Neural cell (in vitro differentiated cells): ENCODE results near the gene ACTN4. TPM values are rescaled to one million over a fixed set of nuclear protein-coding genes. Genes with fewer than 3 reads are reported as not detected.

ENCODE experiments used
- H2AFZ ChIP-seq: fragments of 200-600, 300-800 bp; sonication (generic), shearing (Covaris generic); 2 replicates; pipeline ENCODE4 v1.6.0; 2014; ENCODE audit warnings: low read depth, mild to moderate bottlenecking, antibody characterized with exemption, low read length, moderate library complexity
- H3F3A ChIP-seq: fragments of 200-600 bp; shearing (Covaris generic); 2 replicates; pipeline ENCODE4 v1.6.1; 2016; ENCODE audit warnings: mild to moderate bottlenecking, moderate library complexity, mixed read lengths, antibody characterized with exemption, low read length; ENCODE audit not compliant: insufficient read depth, poor library complexity, severe bottlenecking
- H3K27ac ChIP-seq: fragments of 200-600, 300-800 bp; sonication (generic), shearing (Covaris generic); 2 replicates; pipeline ENCODE4 v1.5.1; 2014; ENCODE audit warnings: mild to moderate bottlenecking, low read length, moderate library complexity
- H3K27me3 ChIP-seq: fragments of 300-800, 200-600 bp; sonication (generic), shearing (Covaris generic); 2 replicates; pipeline ENCODE4 v1.6.0; 2014; ENCODE audit warnings: mild to moderate bottlenecking, low read depth, low read length, moderate library complexity; ENCODE audit not compliant: insufficient read depth
- H3K36me3 ChIP-seq: fragments of 300-800, 200-600 bp; sonication (generic), shearing (Covaris generic); 2 replicates; pipeline ENCODE4 v1.5.1; 2014; ENCODE audit warnings: mild to moderate bottlenecking, antibody characterized with exemption, low read length, moderate library complexity; ENCODE audit not compliant: insufficient read depth
- H3K4me2 ChIP-seq: fragments of 300-800, 200-600 bp; sonication (generic), shearing (Covaris generic); 2 replicates; pipeline ENCODE4 v1.6.0; 2014; ENCODE audit warnings: mild to moderate bottlenecking, low read length
- H3K4me3 ChIP-seq: fragments of 300-800, 200-600 bp; sonication (generic), shearing (Covaris generic); 2 replicates; pipeline ENCODE4 v1.5.1; 2014; ENCODE audit warnings: mild to moderate bottlenecking, low read length, moderate library complexity
- H3K79me2 ChIP-seq: fragments of 200-600 bp; shearing (Covaris generic); replicated peaks from 2 replicates; pipeline ENCODE4 v1.6.0; 2014; ENCODE audit warnings: mild to moderate bottlenecking, low read length, moderate library complexity; ENCODE audit not compliant: insufficient read depth
- H3K9ac ChIP-seq: fragments of 300-800, 200-600 bp; sonication (generic), shearing (Covaris generic); 2 replicates; pipeline ENCODE4 v1.6.1; 2016; ENCODE audit warnings: mild to moderate bottlenecking, low read length, mixed read lengths
- H3K9me2 ChIP-seq: fragments of 200-600 bp; shearing (Covaris generic); 2 replicates; pipeline ENCODE4 v1.6.1; 2016; ENCODE audit warnings: mild to moderate bottlenecking, low read length, mixed read lengths; ENCODE audit not compliant: insufficient read depth
- H3K9me3 ChIP-seq: fragments of 200-600, 300-800 bp; sonication (generic), shearing (Covaris generic); 2 replicates; pipeline ENCODE4 v1.6.1; 2016; ENCODE audit warnings: mild to moderate bottlenecking, mixed run types, low read length, moderate library complexity, mixed read lengths
- H4K20me1 ChIP-seq: fragments of 200-600 bp; shearing (Covaris generic); 2 replicates; pipeline ENCODE4 v1.6.1; 2016; ENCODE audit warnings: mild to moderate bottlenecking, mixed run types; ENCODE audit not compliant: insufficient read depth
- EP300 ChIP-seq: fragments of 450-650 bp; conservative IDR thresholded peaks from 2 replicates; pipeline ENCODE4 v1.6.1; 2014; ENCODE audit warnings: antibody characterized with exemption, mild to moderate bottlenecking, moderate library complexity; ENCODE audit not compliant: poor library complexity, severe bottlenecking
- EZH2 ChIP-seq: fragments of 200-600, 300-800 bp; shearing (Covaris generic), sonication (generic); IDR thresholded peaks from 2 replicates; pipeline ENCODE4 v1.6.1; 2014; ENCODE audit warnings: antibody characterized with exemption, low read length, borderline replicate concordance, mild to moderate bottlenecking; ENCODE audit not compliant: insufficient read depth, poor library complexity, severe bottlenecking
- MXI1 ChIP-seq: fragments of 450-650 bp; conservative IDR thresholded peaks from 2 replicates; pipeline ENCODE4 v1.6.1; 2014; ENCODE audit warnings: antibody characterized with exemption, mild to moderate bottlenecking; ENCODE audit not compliant: poor library complexity, severe bottlenecking
- POLR2AphosphoS5 ChIP-seq: IDR thresholded peaks from 2 replicates; pipeline ENCODE4 v1.6.1; 2012
- RAD21 ChIP-seq: fragments of 450-650 bp; conservative IDR thresholded peaks from 2 replicates; pipeline ENCODE4 v1.6.1; 2014; ENCODE audit warnings: antibody characterized with exemption, mild to moderate bottlenecking, moderate library complexity
- SMC3 ChIP-seq: fragments of 450-650 bp; conservative IDR thresholded peaks from 2 replicates; pipeline ENCODE4 v1.6.1; 2014; ENCODE audit warnings: antibody characterized with exemption, mild to moderate bottlenecking, moderate library complexity; ENCODE audit not compliant: poor library complexity
- TAF1 ChIP-seq: IDR thresholded peaks from 2 replicates; pipeline ENCODE4 v1.6.1; 2012; ENCODE audit warnings: low read depth
- polyA plus RNA-seq: library from polyadenylated mRNA; depleted of rRNA; stranded (reverse); fragments of >200 nt; gene quantifications from 2 replicates; pipeline ENCODE4 v1.2.3, GENCODE V29; 2014
- TF ChIP-seq, protein P1 (sequence below): IDR thresholded peaks from 2 replicates; pipeline ENCODE4 v1.6.1; 2012; ENCODE audit warnings: borderline replicate concordance

Gene ACTN4
- polyA plus RNA-seq, 1 donor from 2014 or later = 54.0 TPM

DNA sequence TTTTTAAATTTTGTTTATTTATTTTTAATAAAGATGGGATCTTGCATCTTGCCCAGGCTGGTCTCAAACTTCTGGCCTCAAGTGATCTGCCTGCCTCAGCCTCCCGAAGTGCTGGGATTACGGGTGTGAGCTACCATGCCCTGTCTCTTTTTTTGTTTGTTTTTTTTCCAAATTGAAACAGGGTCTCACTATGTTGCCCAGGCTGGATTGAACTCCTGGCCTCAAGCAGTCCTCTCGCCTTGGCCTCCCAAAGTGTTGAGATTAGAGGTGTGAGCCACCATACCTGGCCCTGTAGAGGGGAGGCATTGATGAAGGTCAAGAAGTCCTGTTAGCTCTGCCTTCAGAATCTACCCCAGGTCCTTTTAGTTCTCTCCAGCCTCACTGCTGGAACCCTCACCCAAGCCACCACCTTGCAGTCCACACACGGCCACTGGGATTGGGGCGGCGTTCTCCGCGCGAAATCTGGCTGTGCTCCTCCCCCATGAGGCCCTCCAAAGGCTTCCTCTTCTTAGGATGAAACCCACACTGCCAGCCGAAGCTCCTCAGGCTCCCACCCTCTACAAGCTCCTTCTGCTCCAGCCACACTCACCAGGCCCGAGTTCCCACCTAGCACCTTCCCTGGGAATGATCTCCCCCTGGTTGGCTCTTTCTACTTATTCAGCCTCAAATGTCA, 34.9 kb downstream of the ACTN4 start:
- peaks cover 16% of the 10 kb centered on the region for H3K79me2 ChIP-seq
- no peak overlapping the region for H3K4me2 ChIP-seq
- no peaks in the 10 kb centered on the region for H3K36me3 ChIP-seq
- H3K9me3 ChIP-seq = no peaks in the 10 kb centered on the region
- TF ChIP-seq RAD21 = no peak
- TF ChIP-seq MXI1 = no peak
- no peak for TF ChIP-seq EZH2
- TF ChIP-seq POLR2AphosphoS5 = no peak
- TF ChIP-seq SMC3 = no peak
- TF ChIP-seq EP300 = no peak
- H3K9me2 ChIP-seq = no peaks in the 10 kb centered on the region
- no peak overlapping the region for H3K9ac ChIP-seq
- no peak overlapping the region for H2AFZ ChIP-seq
- no peaks in the 10 kb centered on the region for H3K27me3 ChIP-seq
- H3K4me3 ChIP-seq = no peak overlapping the region
- no peaks in the 10 kb centered on the region for H4K20me1 ChIP-seq
- H3K27ac ChIP-seq = no peak overlapping the region
- no peaks in the 10 kb centered on the region for H3F3A ChIP-seq

- no peaks in the 10 kb centered on the region for H3K9me2 ChIP-seq
- no peak overlapping the region for H3K4me2 ChIP-seq
- H3K27me3 ChIP-seq = no peaks in the 10 kb centered on the region
- no peaks in the 10 kb centered on the region for H3F3A ChIP-seq
- no peaks in the 10 kb centered on the region for H4K20me1 ChIP-seq
- no peak overlapping the region for H3K27ac ChIP-seq
- H3K4me3 ChIP-seq = no peak overlapping the region
- H3K9ac ChIP-seq = no peak overlapping the region
- no peak for TF ChIP-seq RAD21
- no peak for TF ChIP-seq TAF1
- no peak for TF ChIP-seq MXI1
- no peak for TF ChIP-seq EZH2
- no peak for TF ChIP-seq EP300
- no peak for TF ChIP-seq SMC3
- no peak for TF ChIP-seq POLR2AphosphoS5
- H3K9me3 ChIP-seq = no peaks in the 10 kb centered on the region
- no peak overlapping the region for H2AFZ ChIP-seq
- peaks cover 21% of the 10 kb centered on the region for H3K79me2 ChIP-seq
- no peaks in the 10 kb centered on the region for H3K36me3 ChIP-seq
These were observed 35.5 kb downstream of the ACTN4 start for GRCh38 chr19:38682872-38683392.

GRCh38 chr19:38683393-38684077, 36.1 kb downstream of the ACTN4 start:
- H4K20me1 ChIP-seq = no peaks in the 10 kb centered on the region
- H3K4me3 ChIP-seq = no peak overlapping the region
- H3F3A ChIP-seq = no peaks in the 10 kb centered on the region
- H3K9ac ChIP-seq = no peak overlapping the region
- no peaks in the 10 kb centered on the region for H3K36me3 ChIP-seq
- H3K9me3 ChIP-seq = no peaks in the 10 kb centered on the region
- H3K27me3 ChIP-seq = no peaks in the 10 kb centered on the region
- H3K9me2 ChIP-seq = no peaks in the 10 kb centered on the region
- H3K4me2 ChIP-seq = no peak overlapping the region
- no peak overlapping the region for H2AFZ ChIP-seq
- TF ChIP-seq SMC3 (no peak), RAD21 (no peak), EZH2 (no peak), POLR2AphosphoS5 (no peak), TAF1 (no peak)
- TF ChIP-seq, protein P1, sequence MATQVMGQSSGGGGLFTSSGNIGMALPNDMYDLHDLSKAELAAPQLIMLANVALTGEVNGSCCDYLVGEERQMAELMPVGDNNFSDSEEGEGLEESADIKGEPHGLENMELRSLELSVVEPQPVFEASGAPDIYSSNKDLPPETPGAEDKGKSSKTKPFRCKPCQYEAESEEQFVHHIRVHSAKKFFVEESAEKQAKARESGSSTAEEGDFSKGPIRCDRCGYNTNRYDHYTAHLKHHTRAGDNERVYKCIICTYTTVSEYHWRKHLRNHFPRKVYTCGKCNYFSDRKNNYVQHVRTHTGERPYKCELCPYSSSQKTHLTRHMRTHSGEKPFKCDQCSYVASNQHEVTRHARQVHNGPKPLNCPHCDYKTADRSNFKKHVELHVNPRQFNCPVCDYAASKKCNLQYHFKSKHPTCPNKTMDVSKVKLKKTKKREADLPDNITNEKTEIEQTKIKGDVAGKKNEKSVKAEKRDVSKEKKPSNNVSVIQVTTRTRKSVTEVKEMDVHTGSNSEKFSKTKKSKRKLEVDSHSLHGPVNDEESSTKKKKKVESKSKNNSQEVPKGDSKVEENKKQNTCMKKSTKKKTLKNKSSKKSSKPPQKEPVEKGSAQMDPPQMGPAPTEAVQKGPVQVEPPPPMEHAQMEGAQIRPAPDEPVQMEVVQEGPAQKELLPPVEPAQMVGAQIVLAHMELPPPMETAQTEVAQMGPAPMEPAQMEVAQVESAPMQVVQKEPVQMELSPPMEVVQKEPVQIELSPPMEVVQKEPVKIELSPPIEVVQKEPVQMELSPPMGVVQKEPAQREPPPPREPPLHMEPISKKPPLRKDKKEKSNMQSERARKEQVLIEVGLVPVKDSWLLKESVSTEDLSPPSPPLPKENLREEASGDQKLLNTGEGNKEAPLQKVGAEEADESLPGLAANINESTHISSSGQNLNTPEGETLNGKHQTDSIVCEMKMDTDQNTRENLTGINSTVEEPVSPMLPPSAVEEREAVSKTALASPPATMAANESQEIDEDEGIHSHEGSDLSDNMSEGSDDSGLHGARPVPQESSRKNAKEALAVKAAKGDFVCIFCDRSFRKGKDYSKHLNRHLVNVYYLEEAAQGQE = no peak
- no peak overlapping the region for H3K27ac ChIP-seq
- H3K79me2 ChIP-seq = peaks cover 24% of the 10 kb centered on the region
